Ovary (tissue), 9 donors: ENCODE results near the gene MZF1. TPM values are rescaled to one million over a fixed set of nuclear protein-coding genes. Genes with fewer than 3 reads are reported as not detected.

Experiments used
- DNase-seq, 5 donors: peaks; one replicate each; pipeline ENCODE4 v3.0.0-alpha.2; 2019 to 2020
- H3K27ac ChIP-seq, 2 donors: fragments of 200-600 bp; one replicate each; pipeline versions ENCODE4 v1.5.1 to v1.8.0; 2019 to 2022
- H3K27me3 ChIP-seq: fragments of 200-600 bp; one replicate; pipeline ENCODE4 v1.8.0; 2022
- H3K36me3 ChIP-seq: fragments of 200-600 bp; sonication (generic); one replicate; pipeline ENCODE4 v1.5.1; 2019
- H3K4me1 ChIP-seq: one replicate; pipeline ENCODE4 v1.8.1; 2013; ENCODE audit warnings: mild to moderate bottlenecking, moderate library complexity; ENCODE audit not compliant: insufficient read depth
- H3K4me3 ChIP-seq: fragments of 200-600 bp; sonication (generic); one replicate; pipeline ENCODE4 v1.5.1; 2017
- H3K9me3 ChIP-seq, 2 donors: fragments of 200-600 bp in 1 of 2; sonication (generic) in 1 of 2; one replicate each; pipeline versions ENCODE4 v1.5.1 to v1.8.1; 2013 to 2019; ENCODE audit warnings: mild to moderate bottlenecking in 1 of 2, moderate library complexity in 1 of 2
- CTCF ChIP-seq, 3 donors: fragments of 450-650 bp in 2 of 3; fragments of 200-600 bp in 1 of 3; IDR thresholded peaks; one replicate each; pipeline versions ENCODE4 v1.5.1 to v1.8.0; 2016 to 2022; ENCODE audit warnings: antibody characterized with exemption in 3 of 3, mild to moderate bottlenecking in 1 of 3
- EP300 ChIP-seq: sonication (generic); formaldehyde crosslinking; IDR thresholded peaks from one replicate; pipeline ENCODE4 v1.6.1; 2017; ENCODE audit warnings: antibody characterized with exemption
- POLR2A ChIP-seq: fragments of 450-650 bp; IDR thresholded peaks from one replicate; pipeline ENCODE4 v1.6.1; 2017; ENCODE audit warnings: antibody characterized with exemption, mild to moderate bottlenecking, moderate library complexity
- WGBS, 3 donors: extraction: QIAGEN DNeasy Blood & Tissue Kit in 1 of 3; methylation state at CpG; one replicate each; pipeline versions ENCODE4 v1.1.5 to v1.1.7; 2013 to 2017; 5-methylcytosine and 5-hydroxymethylcytosine counted together
- intact Hi-C, 4 donors: fragments of 100-400 bp; cut with DNase I; formaldehyde crosslinking; loops; one replicate each; pipeline versions ENCODE4 v1.11.0 to v1.15.1; 2022 to 2023
- microRNA-seq, 3 donors: library from miRNA; unstranded; fragments of <30 nt; microRNA quantifications; one replicate each; pipeline versions ENCODE4 to v1.2.0, GENCODE V29; 2019 to 2020
- polyA plus RNA-seq, 2 donors: library from polyadenylated mRNA; stranded (reverse); fragments of 200-250 nt in 1 of 2; fragments of 350-450 nt in 1 of 2; fragmentation: Illumina TruSeq in 1 of 2; extraction: RNeasy Lipid Tissue Mini Kit (QIAGEN cat#74804) in 1 of 2; gene quantifications; one replicate each; pipeline ENCODE4 v1.2.3, GENCODE V29; 2013 to 2014
- small RNA-seq: library from RNA; depleted of rRNA; stranded (forward); fragments of <200 nt; gene quantifications from one replicate; pipeline ENCODE3, GENCODE V24; 2016
- total RNA-seq, 7 donors: library from RNA; depleted of rRNA in 2 of 7; stranded (reverse); fragments of >200 nt in 2 of 7; fragmentation: NEBNext Ultra II Directional in 3 of 7; extraction: Animal tissue kit (Norgen Biotek cat#: 25700) in 3 of 7; gene quantifications; one replicate each; pipeline versions ENCODE4 v1.1.0 to v1.2.4, GENCODE V29; 2016 to 2023
- donor health status: DM: no; HTN: no; CAD: no; lungs with moderate emphysema.
- donor health status: DM: no; HTN: no; CAD: no.
- donor health status: Bipolar disorder and iron deficiency.
- donor health status: DM: yes; HTN: yes; CAD: no.
- donor health status: DM: no; HTN: no; CAD: no.
- donor health status: DM: yes; HTN: yes; CAD: no.

The MZF1 gene
- total and polyA plus RNA-seq, 9 donors: 10.8 to 48.0 (median 30.6) TPM

- intact Hi-C loops: no loop called here
- H3K4me3 ChIP-seq: no peak overlapping the region
- H3K27me3 ChIP-seq: no peaks in the 10 kb centered on the region
- 80 to 90% (median 81%) methylated on average over 2 of the region's 2 CpGs for WGBS, 3 donors
- H3K9me3 ChIP-seq: no peaks in the 10 kb centered on the region
- H3K27ac ChIP-seq: no peak overlapping the region
- TF ChIP-seq POLR2A (no peak), EP300 (no peak), CTCF (IDR thresholded peaks at IDR 0.05) (no peak)
- peaks cover 8% of the 10 kb centered on the region for H3K4me1 ChIP-seq
- DNase-seq: no peak
- H3K36me3 ChIP-seq: no peaks in the 10 kb centered on the region
These were observed 57.9 kb downstream of the MZF1 start for GRCh38 chr19:58515259-58515658.

- Histone ChIP-seq H3K9me3 (no peaks in the 10 kb centered on the region), H3K4me1 (peaks cover 8% of the 10 kb centered on the region), H3K4me3 (no peak overlapping the region), H3K27ac (no peak overlapping the region), H3K27me3 (no peaks in the 10 kb centered on the region), H3K36me3 (no peaks in the 10 kb centered on the region)
- intact Hi-C loops: no loop called here
- 42 to 58% (median 44%) methylated on average over 3 of the region's 3 CpGs for WGBS, 3 donors
- TF ChIP-seq POLR2A: no peak
- no peak for TF ChIP-seq CTCF (IDR thresholded peaks at IDR 0.05)
- TF ChIP-seq EP300: no peak
- DNase-seq: no peak
These were observed 58.5 kb downstream of the MZF1 start for GRCh38 chr19:58514564-58515022.

- DNase-seq: peak; percentile 82 to 94 (median 88)
- no peaks in the 10 kb centered on the region for H3K36me3 ChIP-seq
- WGBS, 3 donors: 12 to 31% (median 15%) methylated on average over 27 to 66 of the region's 66 CpGs
- H3K9me3 ChIP-seq: no peaks in the 10 kb centered on the region
- peak overlapping the region in 1 of 2 donors; percentile 19 for H3K27ac ChIP-seq
- peaks cover 8% of the 10 kb centered on the region for H3K4me1 ChIP-seq
- TF ChIP-seq EP300 (no peak), CTCF (IDR thresholded peaks at IDR 0.05) (peak; percentile 79 to 88 (median 87)), POLR2A (peak; percentile 17)
- peak overlapping the region; percentile 14 for H3K4me3 ChIP-seq
- H3K27me3 ChIP-seq: no peaks in the 10 kb centered on the region
- intact Hi-C loops: no loop called here
These were observed 59.2 kb downstream of the MZF1 start for GRCh38 chr19:58513694-58514563.

GRCh38 chr19:58513213-58513693, 59.9 kb downstream of the MZF1 start:
- no peak overlapping the region for H3K4me3 ChIP-seq
- peaks cover 6% of the 10 kb centered on the region for H3K4me1 ChIP-seq
- WGBS, 3 donors: 69 to 82% (median 71%) methylated on average over 10 of the region's 10 CpGs

More at GRCh38 chr19:58513213-58513693, 59.9 kb downstream of the MZF1 start:
- Histone ChIP-seq H3K27ac (peak overlapping the region in 1 of 2 donors; percentile 19), H3K9me3 (no peaks in the 10 kb centered on the region), H3K27me3 (no peaks in the 10 kb centered on the region), H3K36me3 (no peaks in the 10 kb centered on the region)
- TF ChIP-seq CTCF (IDR thresholded peaks at IDR 0.05): no peak
- no peak for TF ChIP-seq POLR2A
- TF ChIP-seq EP300: no peak
- intact Hi-C loops: no loop called here
- DNase-seq: no peak

Small RNA genes within 50 kb of the gene (microRNA-seq; reads per million reads assigned to microRNA genes)
- gene MIR6807: 0 to 0.79 (median 0.18) reads per million in 3 donors

Small RNA genes within 50 kb of the gene (small RNA-seq; reads per million reads assigned to genes)
- gene MIR6807: not detected
- gene RN7SL525P: not detected

Other genes starting within 250 kb of the MZF1 start
- 1 to 10 TPM; 2.2 to 6.1 (median 4.5) TPM for gene ZSCAN22, start 246.3 kb downstream of the MZF1 start, total RNA-seq
- gene ZSCAN22, start 246.3 kb downstream of the MZF1 start, polyA plus RNA-seq: 1 to 10 TPM; 1.1 to 2.3 TPM
- 10 to 100 TPM in 2 of 7 donors, 1 to 10 TPM in 5; 2.6 to 32.4 (median 4.8) TPM for gene A1BG, start 219.8 kb downstream of the MZF1 start, total RNA-seq
- 10 to 100 TPM in 1 of 2 donors, under 1 TPM in 1; 0.38 to 11.8 TPM for gene A1BG, start 219.8 kb downstream of the MZF1 start, polyA plus RNA-seq
- gene ZNF497, start 210.6 kb downstream of the MZF1 start, total RNA-seq: 1 to 10 TPM; 2.5 to 6.5 (median 3.4) TPM
- 1 to 10 TPM in 1 of 2 donors, under 1 TPM in 1; 0.30 to 2.2 TPM for gene ZNF497, start 210.6 kb downstream of the MZF1 start, polyA plus RNA-seq
- 1 to 10 TPM; 1.4 to 3.2 (median 2.7) TPM for gene ZNF837, start 192.3 kb downstream of the MZF1 start, total RNA-seq
- 1 to 10 TPM in 1 of 2 donors, not detected in 1; 2.3 TPM for gene ZNF837, start 192.3 kb downstream of the MZF1 start, polyA plus RNA-seq
- 1,000 to 10,000 TPM; 1,875 to 5,180 (median 2,346) TPM for gene RPS5, start 186.1 kb downstream of the MZF1 start, total RNA-seq
- 1,000 to 10,000 TPM in 1 of 2 donors, 100 to 1,000 TPM in 1; 715 to 3,775 TPM for gene RPS5, start 186.1 kb downstream of the MZF1 start, polyA plus RNA-seq
- gene RNF225, start 177.7 kb downstream of the MZF1 start, total RNA-seq: not detected
- gene RNF225, start 177.7 kb downstream of the MZF1 start, polyA plus RNA-seq: not detected
- gene ZNF584, start 164.7 kb downstream of the MZF1 start, total RNA-seq: 10 to 100 TPM; 12.6 to 24.3 (median 22.0) TPM
- 10 to 100 TPM; 11.0 to 12.0 TPM for gene ZNF584, start 164.7 kb downstream of the MZF1 start, polyA plus RNA-seq
- 10 to 100 TPM in 2 of 7 donors, 1 to 10 TPM in 5; 6.2 to 12.5 (median 8.6) TPM for gene ZNF132, start 133.2 kb downstream of the MZF1 start, total RNA-seq
- gene ZNF132, start 133.2 kb downstream of the MZF1 start, polyA plus RNA-seq: 1 to 10 TPM; 3.3 to 5.9 TPM
- gene ZNF324B, start 121.7 kb downstream of the MZF1 start, total RNA-seq: 10 to 100 TPM in 1 of 7 donors, 1 to 10 TPM in 6; 4.7 to 11.4 (median 8.5) TPM
- 1 to 10 TPM; 4.2 to 4.7 TPM for gene ZNF324B, start 121.7 kb downstream of the MZF1 start, polyA plus RNA-seq
- 10 to 100 TPM; 14.2 to 20.2 (median 18.6) TPM for gene ZNF324, start 106.3 kb downstream of the MZF1 start, total RNA-seq
- 1 to 10 TPM; 3.9 to 8.7 TPM for gene ZNF324, start 106.3 kb downstream of the MZF1 start, polyA plus RNA-seq
- gene ZNF446, start 97.0 kb downstream of the MZF1 start, total RNA-seq: 10 to 100 TPM; 16.2 to 20.9 (median 18.6) TPM
- gene ZNF446, start 97.0 kb downstream of the MZF1 start, polyA plus RNA-seq: 10 to 100 TPM in 1 of 2 donors, 1 to 10 TPM in 1; 1.9 to 24.9 TPM
- gene SLC27A5, start 61.3 kb downstream of the MZF1 start, total RNA-seq: 10 to 100 TPM in 4 of 7 donors, 1 to 10 TPM in 3; 6.5 to 14.8 (median 11.1) TPM
- gene SLC27A5, start 61.3 kb downstream of the MZF1 start, polyA plus RNA-seq: 10 to 100 TPM in 1 of 2 donors, under 1 TPM in 1; 0.70 to 14.2 TPM
- 10 to 100 TPM in 5 of 7 donors, 1 to 10 TPM in 2; 8.1 to 23.3 (median 17.3) TPM for gene ZBTB45, start 53.5 kb downstream of the MZF1 start, total RNA-seq
- gene ZBTB45, start 53.5 kb downstream of the MZF1 start, polyA plus RNA-seq: 10 to 100 TPM in 1 of 2 donors, 1 to 10 TPM in 1; 1.1 to 11.6 TPM
- gene TRIM28, start 29.3 kb downstream of the MZF1 start, total RNA-seq: 100 to 1,000 TPM; 193 to 505 (median 348) TPM
- gene TRIM28, start 29.3 kb downstream of the MZF1 start, polyA plus RNA-seq: 100 to 1,000 TPM; 270 to 294 TPM
- 100 to 1,000 TPM in 2 of 7 donors, 10 to 100 TPM in 5; 54.2 to 105 (median 96.1) TPM for gene CHMP2A, start 18.2 kb downstream of the MZF1 start, total RNA-seq
- 100 to 1,000 TPM; 137 to 143 TPM for gene CHMP2A, start 18.2 kb downstream of the MZF1 start, polyA plus RNA-seq
- gene UBE2M, start 14.7 kb downstream of the MZF1 start, total RNA-seq: 10 to 100 TPM; 13.8 to 75.0 (median 62.6) TPM
- 100 to 1,000 TPM in 1 of 2 donors, 10 to 100 TPM in 1; 43.8 to 110 TPM for gene UBE2M, start 14.7 kb downstream of the MZF1 start, polyA plus RNA-seq